Fibroblast of lung (primary cell): Measurements from ENCODE around the gene TRPM5. TPM values are rescaled to one million over a fixed set of nuclear protein-coding genes. Genes with fewer than 3 reads are reported as not detected.

Source experiments
- DNase-seq, 2 donors: peaks; one replicate each; pipeline versions ENCODE4 v3.0.0 to v3.0.0-alpha.2; 2010; ENCODE audit warnings: low read depth in 2 of 2
- H2AFZ ChIP-seq: 2 replicates; pipeline ENCODE4 v1.5.1; 2012; ENCODE audit warnings: low read length, control low read depth, inconsistent platforms
- H3K27ac ChIP-seq: 2 replicates; pipeline ENCODE4 v1.5.1; 2011; ENCODE audit warnings: low read length, control low read depth; ENCODE audit not compliant: insufficient read depth
- H3K27me3 ChIP-seq: 2 replicates; pipeline ENCODE4 v1.5.1; 2011; ENCODE audit warnings: mild to moderate bottlenecking, low read length; ENCODE audit not compliant: control insufficient read depth, insufficient read depth
- H3K36me3 ChIP-seq: 2 replicates; pipeline ENCODE4 v1.5.1; 2011; ENCODE audit warnings: low read length; ENCODE audit not compliant: control insufficient read depth, insufficient read depth
- H3K4me1 ChIP-seq: 2 replicates; pipeline ENCODE4 v1.5.1; 2011; ENCODE audit warnings: low read length; ENCODE audit not compliant: control insufficient read depth, insufficient read depth; ENCODE audit errors: extremely low read depth
- H3K4me2 ChIP-seq: 2 replicates; pipeline ENCODE4 v1.5.1; 2011; ENCODE audit warnings: low read length, control low read depth; ENCODE audit not compliant: insufficient read depth; ENCODE audit errors: extremely low read depth
- H3K4me3 ChIP-seq, 4 experiments: fragments of 200-600 bp in 1 of 4; sonication (generic) in 1 of 4; replicated peaks in 1 of 4; 2 replicates each; pipeline ENCODE4 v1.5.1; 2011 to 2016; ENCODE audit warnings: low read length in 4 of 4, low read depth in 3 of 4, mild to moderate bottlenecking in 3 of 4, control low read depth in 2 of 4, inconsistent platforms in 1 of 4, mixed read lengths in 1 of 4; ENCODE audit not compliant: insufficient read depth in 1 of 4; ENCODE audit errors: control extremely low read depth in 1 of 4
- H3K79me2 ChIP-seq: 2 replicates; pipeline ENCODE4 v1.5.1; 2012; ENCODE audit warnings: mild to moderate bottlenecking, low read length, inconsistent platforms; ENCODE audit not compliant: control insufficient read depth, insufficient read depth
- H3K9ac ChIP-seq: 2 replicates; pipeline ENCODE4 v1.5.1; 2011; ENCODE audit warnings: mild to moderate bottlenecking, low read length, control low read depth; ENCODE audit not compliant: insufficient read depth
- H3K9me3 ChIP-seq: 2 replicates; pipeline ENCODE4 v1.5.1; 2012; ENCODE audit warnings: low read depth, low read length; ENCODE audit not compliant: control insufficient read depth, insufficient read depth
- H4K20me1 ChIP-seq: 2 replicates; pipeline ENCODE4 v1.5.1; 2011; ENCODE audit warnings: low read length; ENCODE audit not compliant: control insufficient read depth, insufficient read depth; ENCODE audit errors: extremely low read depth
- EZH2 ChIP-seq: IDR thresholded peaks from 2 replicates; pipeline ENCODE4 v1.5.1; 2012; ENCODE audit warnings: low read length, control low read depth, mild to moderate bottlenecking; ENCODE audit errors: missing control alignments
- polyA plus RNA-seq, 2 donors: library from polyadenylated mRNA; depleted of rRNA in 1 of 2; stranded (reverse) in 1 of 2; unstranded in 1 of 2; fragments of >200 nt; gene quantifications; 2 replicates each; pipeline ENCODE4 v1.2.1, GENCODE V29; 2011 to 2012; ENCODE audit warnings: missing spikeins in 1 of 2
- total RNA-seq: library from RNA; depleted of rRNA; stranded (reverse); fragments of >200 nt; gene quantifications from 2 replicates; pipeline ENCODE4 v1.2.1, GENCODE V29; 2014
- TF ChIP-seq, protein P1 (sequence below), 2 donors: IDR thresholded peaks in 1 of 2; conservative IDR thresholded peaks in 1 of 2; 1 replicate in 1 of 2; 2 replicates in 1 of 2; pipeline ENCODE4 v1.5.1; 2011 to 2012; ENCODE audit warnings: low read length in 2 of 2, control low read depth in 1 of 2, inconsistent platforms in 1 of 2, low read depth in 1 of 2, mild to moderate bottlenecking in 1 of 2

TRPM5 gene
- total and polyA plus RNA-seq, 2 donors (not counting 1 experiment from before 2014, with no cell fraction given): not detected

DNA sequence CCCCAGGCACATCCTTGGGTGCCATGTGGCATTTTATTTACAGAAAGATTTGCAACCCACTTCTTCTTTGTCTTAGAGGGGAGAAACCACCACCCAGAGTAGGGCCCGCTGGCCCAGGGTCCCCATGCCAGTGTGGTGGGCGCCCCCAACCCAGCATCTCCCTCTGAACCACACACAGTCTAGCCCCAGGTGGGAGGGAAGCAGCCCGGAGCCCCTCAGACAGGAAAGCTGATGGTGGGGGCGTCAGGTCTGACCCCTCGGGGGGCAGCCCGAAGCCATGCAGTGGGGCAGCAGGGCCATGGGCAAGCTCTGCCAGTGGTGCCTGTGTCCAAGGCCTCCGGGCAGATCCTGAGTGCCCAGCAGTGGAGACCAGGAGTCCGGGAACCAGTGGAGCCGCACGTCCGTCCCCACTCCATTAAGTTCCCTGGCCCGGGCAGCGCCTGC lies 11.7 kb downstream of the TRPM5 start:
- no peaks in the 10 kb centered on the region for H3K36me3 ChIP-seq
- H3K79me2 ChIP-seq: no peaks in the 10 kb centered on the region
- H3K4me1 ChIP-seq: no peaks in the 10 kb centered on the region
- no peaks in the 10 kb centered on the region for H4K20me1 ChIP-seq
- H3K27me3 ChIP-seq: no peaks in the 10 kb centered on the region
- no peak overlapping the region for H3K4me2 ChIP-seq
- no peak overlapping the region for H2AFZ ChIP-seq
- no peak overlapping the region for H3K4me3 ChIP-seq
- TF ChIP-seq EZH2: no peak
- TF ChIP-seq, protein P1, sequence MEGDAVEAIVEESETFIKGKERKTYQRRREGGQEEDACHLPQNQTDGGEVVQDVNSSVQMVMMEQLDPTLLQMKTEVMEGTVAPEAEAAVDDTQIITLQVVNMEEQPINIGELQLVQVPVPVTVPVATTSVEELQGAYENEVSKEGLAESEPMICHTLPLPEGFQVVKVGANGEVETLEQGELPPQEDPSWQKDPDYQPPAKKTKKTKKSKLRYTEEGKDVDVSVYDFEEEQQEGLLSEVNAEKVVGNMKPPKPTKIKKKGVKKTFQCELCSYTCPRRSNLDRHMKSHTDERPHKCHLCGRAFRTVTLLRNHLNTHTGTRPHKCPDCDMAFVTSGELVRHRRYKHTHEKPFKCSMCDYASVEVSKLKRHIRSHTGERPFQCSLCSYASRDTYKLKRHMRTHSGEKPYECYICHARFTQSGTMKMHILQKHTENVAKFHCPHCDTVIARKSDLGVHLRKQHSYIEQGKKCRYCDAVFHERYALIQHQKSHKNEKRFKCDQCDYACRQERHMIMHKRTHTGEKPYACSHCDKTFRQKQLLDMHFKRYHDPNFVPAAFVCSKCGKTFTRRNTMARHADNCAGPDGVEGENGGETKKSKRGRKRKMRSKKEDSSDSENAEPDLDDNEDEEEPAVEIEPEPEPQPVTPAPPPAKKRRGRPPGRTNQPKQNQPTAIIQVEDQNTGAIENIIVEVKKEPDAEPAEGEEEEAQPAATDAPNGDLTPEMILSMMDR (conservative IDR thresholded peaks at IDR 0.05 in 1 of 2, IDR thresholded peaks at IDR 0.05 in 1 of 2; ENCODE audit: low read depth in 1 of 2, low read length in 2 of 2): no peak
- DNase-seq: no peak
- no peak overlapping the region for H3K27ac ChIP-seq
- H3K9ac ChIP-seq: no peak overlapping the region
- H3K9me3 ChIP-seq: no peaks in the 10 kb centered on the region

DNA sequence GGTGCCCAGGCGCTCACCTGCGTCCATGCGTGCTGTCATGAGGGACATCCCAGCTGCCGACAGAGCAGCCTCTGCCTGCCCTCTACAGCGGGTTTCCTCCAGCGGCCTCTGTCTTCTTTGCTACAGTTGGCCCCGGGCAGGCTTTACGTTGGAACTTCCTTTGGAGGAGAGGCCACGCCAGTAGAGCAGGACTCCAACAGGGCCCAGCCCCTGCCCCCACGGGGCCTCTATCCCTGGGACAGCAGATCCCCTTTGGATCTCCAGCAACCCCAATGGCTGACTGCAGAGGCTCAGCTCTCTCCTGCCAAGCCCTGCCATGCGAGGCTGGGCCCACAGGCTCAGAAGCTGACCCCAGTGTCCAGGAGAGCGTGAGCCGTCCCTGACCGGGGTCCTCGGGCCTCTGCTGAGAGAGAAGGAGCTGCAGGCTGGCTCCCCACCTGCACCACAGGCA lies 12.1 kb downstream of the TRPM5 start:
- no peaks in the 10 kb centered on the region for H3K9me3 ChIP-seq
- H3K4me2 ChIP-seq: no peak overlapping the region
- no peaks in the 10 kb centered on the region for H3K79me2 ChIP-seq
- no peak overlapping the region for H3K9ac ChIP-seq
- H3K4me1 ChIP-seq: no peaks in the 10 kb centered on the region
- DNase-seq: no peak
- H3K27me3 ChIP-seq: no peaks in the 10 kb centered on the region
- H3K4me3 ChIP-seq: no peak overlapping the region
- H3K27ac ChIP-seq: no peak overlapping the region
- no peaks in the 10 kb centered on the region for H4K20me1 ChIP-seq
- TF ChIP-seq EZH2: no peak
- TF ChIP-seq, protein P1 (conservative IDR thresholded peaks at IDR 0.05 in 1 of 2, IDR thresholded peaks at IDR 0.05 in 1 of 2; ENCODE audit: low read depth in 1 of 2, low read length in 2 of 2): no peak
- H2AFZ ChIP-seq: no peak overlapping the region
- H3K36me3 ChIP-seq: no peaks in the 10 kb centered on the region

- TF ChIP-seq EZH2: no peak
- TF ChIP-seq, protein P1 (conservative IDR thresholded peaks at IDR 0.05 in 1 of 2, IDR thresholded peaks at IDR 0.05 in 1 of 2; ENCODE audit: low read depth in 1 of 2, low read length in 2 of 2): no peak
- H3K4me1 ChIP-seq: no peaks in the 10 kb centered on the region
- no peak overlapping the region for H3K4me2 ChIP-seq
- no peaks in the 10 kb centered on the region for H3K9me3 ChIP-seq
- H3K27me3 ChIP-seq: no peaks in the 10 kb centered on the region
- no peaks in the 10 kb centered on the region for H4K20me1 ChIP-seq
- no peak for DNase-seq
- no peak overlapping the region for H3K27ac ChIP-seq
- no peaks in the 10 kb centered on the region for H3K36me3 ChIP-seq
- H3K9ac ChIP-seq: no peak overlapping the region
- H3K4me3 ChIP-seq: no peak overlapping the region
- no peaks in the 10 kb centered on the region for H3K79me2 ChIP-seq
- no peak overlapping the region for H2AFZ ChIP-seq
Observed at GRCh38 chr11:2431395-2431794, 12.9 kb downstream of the TRPM5 start.
